ENCODE measurements around the gene TJP3.

TJP3 gene

DNA sequence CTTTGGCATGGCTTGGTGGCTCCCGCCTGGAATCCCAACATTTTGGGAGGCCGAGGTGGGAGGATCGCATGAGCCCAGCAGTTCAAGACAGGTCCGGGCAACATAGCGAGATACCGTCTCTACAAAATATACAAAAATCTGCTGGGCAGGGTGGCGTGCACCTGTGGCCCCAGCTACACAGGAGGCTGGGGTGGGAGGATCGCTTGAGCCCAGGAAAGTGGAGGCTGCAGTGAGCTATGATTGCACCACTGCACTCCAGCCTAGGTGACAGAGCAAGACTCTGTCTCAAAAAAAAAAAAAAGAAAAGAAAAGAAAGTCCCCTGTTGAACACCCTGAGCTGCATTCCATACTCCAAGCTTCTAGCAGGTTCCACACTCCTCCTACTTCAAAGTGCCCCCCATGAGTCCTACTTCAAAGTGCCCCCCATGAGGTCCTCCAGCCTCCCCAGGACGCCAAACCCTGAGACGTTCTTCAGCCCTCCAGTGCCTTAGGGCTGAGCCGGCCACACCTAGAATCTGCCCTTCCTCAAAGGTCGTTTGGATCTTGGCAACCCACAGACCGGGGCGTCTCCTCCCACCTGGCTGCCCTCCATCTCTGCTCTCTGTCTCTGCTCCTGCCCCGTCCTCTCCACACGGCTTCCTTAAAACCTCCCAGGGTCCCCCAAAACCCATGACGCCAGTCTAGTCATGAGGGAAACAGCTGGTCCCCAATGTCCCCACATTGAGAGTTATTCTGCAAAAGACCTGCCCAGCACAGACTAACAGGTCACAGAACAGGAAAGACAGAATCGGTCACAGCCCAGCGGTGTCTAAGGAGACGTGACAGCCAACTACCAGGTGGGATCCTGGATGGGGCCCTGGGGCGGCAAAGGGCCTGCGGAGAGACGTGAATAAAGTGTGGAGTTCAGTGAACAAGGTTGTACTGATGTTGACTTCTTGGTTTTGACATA lies 4.8 kb downstream of the TJP3 start:
- no peak for DNase-seq

DNA sequence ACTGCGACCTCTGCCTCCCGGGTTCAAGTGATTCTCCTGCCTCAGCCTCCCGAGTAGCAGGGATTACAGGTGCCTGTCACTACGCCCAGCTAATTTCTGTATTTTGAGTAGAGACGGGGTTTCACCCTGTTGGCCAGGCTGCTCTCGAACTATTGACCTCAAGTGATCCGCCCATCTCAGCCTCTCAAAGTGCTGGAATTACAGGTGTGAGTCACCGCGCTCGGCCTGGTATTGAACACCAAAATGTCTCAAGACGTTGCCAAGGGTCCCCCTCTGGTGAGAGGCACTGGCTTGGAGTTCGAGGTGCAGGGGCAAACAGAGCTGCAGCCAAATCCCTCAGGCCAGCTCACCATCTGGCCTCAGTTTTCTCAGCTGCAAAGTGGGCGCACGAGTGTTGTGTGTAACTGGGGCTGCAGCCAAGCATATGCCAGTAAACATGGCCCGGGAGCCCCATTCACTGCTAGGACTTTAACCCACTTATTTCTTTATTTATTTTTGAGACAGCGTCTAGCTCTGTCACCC lies 8.0 kb downstream of the TJP3 start:
- DNase-seq = no peak

DNA sequence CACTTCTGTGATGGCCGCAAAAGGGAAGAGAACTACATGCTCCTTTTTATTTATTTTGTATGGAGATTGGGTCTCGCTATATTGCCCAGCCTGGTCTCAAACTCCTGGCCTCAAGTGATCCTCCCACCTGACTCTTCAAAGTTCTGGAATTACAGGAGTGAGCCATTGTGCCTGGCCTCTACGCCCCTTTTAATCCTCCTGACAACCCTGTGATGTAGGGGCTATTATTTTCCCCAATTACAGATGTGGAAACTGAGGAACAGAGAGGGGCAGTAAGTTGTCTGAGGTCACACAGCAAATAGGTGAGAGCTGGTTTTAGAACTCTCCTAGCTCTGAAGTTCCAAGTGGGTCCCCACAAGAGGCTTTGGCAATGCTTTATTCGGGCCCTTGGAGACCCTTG lies 11.7 kb downstream of the TJP3 start:
- DNase-seq = no peak

DNA sequence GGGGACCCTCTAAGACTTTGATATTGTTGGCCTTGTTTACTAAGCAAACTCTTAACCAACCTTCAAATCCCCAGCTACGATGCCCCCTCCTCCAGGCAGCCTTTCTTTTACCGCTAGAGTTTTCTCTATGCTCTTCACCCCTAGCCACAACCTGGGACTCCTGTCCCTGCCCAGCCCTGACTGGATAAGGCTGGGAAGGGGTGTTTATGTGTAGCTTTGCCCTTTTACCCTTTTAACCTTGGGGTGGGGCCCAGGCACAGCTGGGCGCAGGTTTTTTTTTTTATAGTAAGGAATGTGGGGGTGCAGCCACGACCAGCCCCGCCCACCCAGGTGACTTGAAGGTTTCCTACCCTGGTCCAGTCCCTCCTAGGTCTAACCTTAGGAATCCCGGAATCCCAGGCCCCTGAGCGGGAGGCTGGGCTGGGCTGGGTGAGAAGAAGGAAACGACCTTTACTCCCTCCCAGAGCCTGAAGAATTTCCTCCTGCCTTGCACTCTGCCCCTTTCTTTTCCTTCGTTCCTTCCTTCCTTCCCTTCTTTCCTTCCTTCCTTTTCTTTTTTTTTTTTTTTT lies 12.2 kb downstream of the TJP3 start:
- no peak for DNase-seq

DNA sequence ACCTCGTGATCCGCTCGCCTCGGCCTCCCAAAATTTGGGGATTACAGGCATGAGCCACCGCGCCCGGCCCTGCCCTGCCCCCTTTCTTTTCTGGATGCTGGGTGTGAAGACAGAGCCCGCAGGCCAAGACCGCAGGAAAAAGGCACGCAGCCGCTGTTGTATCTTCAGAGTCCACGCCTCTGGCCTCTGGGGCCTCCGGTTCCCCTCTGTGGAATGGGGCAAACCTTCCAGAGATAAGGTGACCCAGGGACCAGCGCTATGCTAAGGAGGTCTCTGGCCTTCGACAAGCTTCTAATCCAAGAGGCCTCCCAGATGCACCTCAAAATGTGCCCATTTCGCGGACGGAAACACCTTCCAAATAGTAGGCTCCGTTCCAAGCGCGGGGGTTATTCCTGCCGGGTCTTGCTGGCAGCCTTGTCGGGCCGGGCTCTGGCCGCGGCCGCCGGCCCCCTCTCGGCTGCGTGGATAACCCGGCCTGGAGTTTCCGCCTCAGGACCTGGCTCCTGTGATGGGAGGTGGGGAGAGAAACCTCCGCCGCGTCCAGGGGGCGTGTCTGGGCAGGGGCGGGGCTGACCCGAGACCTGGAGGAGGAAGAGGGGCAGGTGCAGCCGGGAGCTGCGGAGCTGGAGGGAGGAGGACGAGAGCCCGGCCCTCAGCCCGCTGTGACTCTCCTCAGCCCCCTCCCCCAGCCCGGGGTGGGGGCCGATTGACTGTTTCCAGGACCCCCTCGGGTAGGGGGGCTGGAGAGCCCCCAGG lies 13.1 kb downstream of the TJP3 start:
- peak; percentile 76 to 79 for DNase-seq

DNA sequence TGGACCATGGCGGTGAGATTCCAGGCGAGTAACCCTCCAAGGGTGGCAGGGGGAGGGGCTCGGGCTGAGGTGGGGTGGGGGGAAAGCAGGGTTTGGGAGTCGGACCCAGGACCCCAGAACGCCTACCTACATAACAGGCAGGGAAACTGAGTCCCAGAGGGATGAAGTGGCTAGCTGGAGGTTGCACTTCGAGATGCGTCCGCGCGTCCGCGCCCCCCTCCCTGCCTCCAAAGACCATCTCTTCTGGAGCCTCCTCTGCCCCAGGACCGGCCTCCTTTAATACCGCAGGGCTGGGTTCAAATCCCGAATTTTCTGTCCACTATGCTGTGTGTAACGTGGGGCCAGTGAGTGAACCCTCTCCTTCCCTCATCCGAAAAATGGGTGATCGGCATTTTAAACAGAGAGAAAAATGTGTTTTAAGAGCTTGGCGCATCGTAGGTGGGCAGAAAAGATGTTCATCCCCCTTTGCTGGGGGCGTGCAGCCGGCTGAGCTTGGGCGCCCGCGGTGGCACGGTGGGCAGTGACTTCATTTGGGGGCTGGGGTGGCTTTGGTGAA lies 13.8 kb downstream of the TJP3 start:
- no peak for DNase-seq

DNA sequence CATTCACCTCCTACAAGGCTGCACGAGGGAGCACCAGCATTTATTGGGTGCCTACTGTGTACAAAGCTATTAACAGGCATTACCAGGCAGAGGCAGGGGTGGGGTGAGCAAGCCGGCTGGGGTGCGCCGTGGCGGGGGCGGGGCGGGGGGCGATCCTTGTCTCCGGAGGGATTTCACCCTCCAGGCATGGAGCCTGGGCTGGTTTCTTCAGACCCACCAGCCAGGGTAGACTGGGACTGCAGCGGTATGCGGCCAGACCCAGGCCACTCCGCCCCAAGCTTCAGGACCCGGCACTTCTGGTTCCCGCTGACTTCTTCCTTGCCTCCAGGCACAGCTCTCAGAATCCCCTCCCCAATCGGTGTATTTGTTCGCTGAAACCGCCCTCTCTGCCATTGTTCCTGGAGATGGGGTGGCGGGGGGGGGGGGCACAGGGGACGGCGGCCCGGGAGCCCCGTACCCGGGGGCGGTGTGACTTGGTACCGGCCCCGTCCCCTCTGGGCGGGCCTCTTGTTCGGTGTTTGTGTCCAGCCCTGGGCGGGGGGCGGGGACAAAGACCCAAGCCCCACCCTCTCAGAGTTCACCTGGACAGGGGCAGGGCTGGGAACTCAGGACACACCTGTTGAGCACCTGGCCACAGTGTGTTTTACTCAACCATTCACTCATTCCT lies 14.4 kb downstream of the TJP3 start:
- DNase-seq = no peak

DNA sequence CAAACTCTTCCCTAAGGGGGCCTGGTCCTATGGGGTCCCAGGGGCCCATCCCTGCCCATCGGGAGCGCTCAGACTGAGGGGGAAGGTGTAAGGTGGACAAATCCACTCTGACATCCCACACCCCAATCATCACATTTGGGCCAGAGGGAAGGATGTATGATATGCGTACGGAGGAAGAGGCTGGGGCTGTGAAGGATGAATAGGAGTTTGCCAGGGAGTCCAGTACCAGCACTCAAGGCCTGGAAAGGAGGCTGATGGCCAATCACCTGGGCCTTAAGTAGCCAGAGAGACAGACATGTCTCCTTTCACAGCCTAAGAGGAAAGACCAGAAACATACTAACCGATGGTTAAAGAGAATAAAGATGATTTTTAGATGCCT lies 14.9 kb downstream of the TJP3 start:
- DNase-seq = no peak

DNA sequence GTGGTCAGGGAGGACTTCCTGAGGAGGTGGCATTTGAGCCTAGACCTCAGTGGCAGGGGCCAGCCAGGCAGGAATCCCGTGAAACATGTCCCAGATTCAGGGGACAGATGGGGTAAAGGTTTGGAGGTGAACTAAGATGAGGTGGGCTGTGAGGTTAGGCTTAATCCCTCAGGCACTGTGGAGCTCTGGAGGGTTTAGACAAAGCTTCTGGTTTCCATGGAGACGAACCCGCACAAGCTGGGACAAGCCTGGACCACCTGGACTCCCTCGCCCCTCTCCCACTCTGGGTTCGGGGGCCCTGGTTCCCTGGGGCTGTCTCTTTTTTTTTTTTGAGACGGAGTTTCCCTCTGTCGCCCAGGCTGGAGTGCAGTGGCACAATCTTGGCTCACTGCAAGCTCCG lies 15.7 kb downstream of the TJP3 start:
- DNase-seq = no peak

DNA sequence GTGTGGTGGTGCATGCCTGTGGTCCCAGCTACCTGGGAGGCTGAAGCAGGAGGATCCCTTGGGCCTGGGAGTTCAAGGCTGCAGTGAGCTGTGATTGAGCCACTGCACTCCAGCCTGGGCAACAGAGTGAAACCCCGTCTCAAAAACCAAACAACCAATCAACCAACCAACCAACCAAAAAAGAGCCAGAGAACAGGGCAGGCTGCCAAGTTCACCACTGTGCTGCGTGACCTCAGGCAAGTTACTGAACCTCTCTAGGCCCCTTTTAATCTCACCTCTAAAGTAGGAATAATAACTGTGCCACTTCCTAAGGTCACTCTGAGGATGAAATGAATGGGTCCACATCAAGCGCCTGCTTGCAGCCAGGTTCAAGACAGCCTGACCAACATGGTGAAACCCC lies 16.9 kb downstream of the TJP3 start:
- DNase-seq = no peak

DNA sequence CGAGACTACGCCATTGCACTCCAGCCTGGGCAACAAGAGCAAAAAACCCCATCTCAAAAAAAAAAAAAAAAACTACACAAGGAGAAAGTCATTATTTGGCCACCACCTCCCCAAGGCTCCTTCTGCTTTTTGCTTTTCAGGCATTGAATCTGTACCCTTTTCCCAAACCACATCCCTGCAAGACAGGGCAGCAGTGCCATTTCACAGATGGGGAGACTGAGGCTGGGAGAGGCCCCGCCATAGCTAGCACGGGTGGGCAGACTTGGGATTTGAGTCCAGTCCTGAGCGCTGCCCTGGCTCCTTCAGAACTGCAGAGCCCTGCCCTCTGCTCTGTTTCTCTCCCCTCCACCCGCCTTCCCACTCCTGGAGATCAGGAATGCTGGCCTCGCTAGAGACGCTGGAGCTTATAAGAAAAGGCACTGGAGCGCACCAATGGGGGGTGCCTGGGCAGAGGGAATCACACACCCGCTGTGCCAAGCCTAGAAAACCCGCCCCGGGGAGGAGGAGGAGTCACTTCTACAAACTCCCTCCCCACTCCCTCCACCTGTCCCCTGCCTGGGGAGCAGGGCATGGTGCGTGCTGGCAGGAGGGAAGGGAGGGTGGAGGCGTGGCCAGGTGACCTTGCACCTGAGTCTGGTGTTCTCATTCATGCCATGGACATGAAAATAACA lies 17.6 kb downstream of the TJP3 start:
- DNase-seq = peak in 1 of 2 donors; percentile 8

DNA sequence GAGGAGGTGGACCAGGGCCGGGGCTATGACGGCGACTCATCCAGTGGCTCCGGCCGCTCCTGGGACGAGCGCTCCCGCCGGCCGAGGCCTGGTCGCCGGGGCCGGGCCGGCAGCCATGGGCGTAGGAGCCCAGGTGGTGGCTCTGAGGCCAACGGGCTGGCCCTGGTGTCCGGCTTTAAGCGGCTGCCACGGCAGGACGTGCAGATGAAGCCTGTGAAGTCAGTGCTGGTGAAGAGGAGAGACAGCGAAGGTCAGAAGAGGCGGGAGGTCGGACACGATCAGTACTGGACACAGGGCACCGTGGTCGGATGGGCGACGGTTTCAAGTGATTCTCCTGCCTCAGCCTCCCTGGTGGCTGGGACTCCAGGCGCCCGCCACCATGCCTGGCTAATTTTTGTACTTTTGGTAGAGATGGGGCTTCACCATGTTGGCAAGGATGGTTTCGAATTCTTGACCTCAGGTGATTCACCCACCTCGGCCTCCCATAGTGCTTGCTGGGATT lies 22.3 kb downstream of the TJP3 start:
- DNase-seq = no peak

DNA sequence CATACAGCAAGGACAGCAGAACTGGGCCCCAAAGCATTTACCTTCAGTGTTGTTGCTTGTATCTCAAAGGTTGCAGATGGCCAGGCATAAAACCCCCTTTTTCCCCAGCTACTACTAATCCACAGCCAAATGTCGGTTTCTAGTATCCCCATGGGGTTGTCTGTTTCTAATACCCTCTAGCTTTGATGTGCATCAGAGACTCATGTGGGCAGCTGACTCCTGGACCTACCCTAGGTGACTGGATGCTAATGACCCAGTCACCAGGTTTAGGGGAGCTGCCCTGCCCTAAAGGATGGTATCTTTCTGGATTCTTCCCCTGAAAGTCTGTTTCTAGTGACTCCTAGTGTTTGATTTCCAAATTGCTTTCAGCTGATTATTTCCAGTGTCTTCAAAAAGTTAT lies 23.9 kb downstream of the TJP3 start:
- no peak for DNase-seq

DNA sequence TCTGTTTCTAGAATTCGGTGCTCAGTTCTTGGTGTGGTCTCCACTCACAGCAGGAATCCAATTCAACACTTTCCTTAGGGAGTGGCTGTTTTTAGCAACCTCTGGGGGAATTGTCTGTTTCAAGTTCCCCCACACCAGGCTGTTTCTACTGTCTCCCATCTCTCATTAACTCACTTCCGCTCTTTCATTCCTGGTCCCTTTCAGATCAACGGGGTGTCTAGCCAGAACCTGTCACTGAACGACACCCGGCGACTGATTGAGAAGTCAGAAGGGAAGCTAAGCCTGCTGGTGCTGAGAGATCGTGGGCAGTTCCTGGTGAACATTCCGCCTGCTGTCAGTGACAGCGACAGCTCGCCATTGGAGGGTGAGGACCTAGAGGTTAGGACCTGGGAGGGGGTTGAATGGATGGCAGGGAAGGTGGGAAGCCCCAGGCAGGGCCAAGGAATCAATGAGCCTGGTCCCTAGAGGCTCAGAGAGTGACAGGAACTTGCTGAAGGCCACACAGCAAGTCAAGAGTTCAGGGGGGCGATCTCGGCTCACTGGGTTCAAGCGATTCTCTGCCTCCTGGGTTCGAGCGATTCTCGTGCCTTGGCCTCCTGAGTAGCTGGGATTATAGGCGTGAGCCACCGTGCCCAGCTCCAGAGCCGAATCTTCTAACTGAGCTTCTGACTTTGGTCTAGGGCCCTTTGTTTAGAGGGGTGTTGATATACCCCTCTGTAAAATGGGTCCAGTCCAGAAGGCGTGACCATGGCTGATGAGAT lies 25.5 kb downstream of the TJP3 start:
- no peak for DNase-seq

DNA sequence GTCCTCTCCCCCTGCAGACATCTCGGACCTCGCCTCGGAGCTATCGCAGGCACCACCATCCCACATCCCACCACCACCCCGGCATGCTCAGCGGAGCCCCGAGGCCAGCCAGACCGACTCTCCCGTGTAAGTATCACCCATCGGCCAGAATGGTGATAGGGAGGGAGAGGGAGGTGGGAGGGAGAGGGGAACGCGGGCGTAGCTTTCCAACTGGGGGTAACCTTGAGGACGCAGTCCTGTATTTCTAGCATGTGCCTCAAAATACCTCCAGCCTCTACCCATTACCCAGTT lies 26.1 kb downstream of the TJP3 start:
- no peak for DNase-seq

DNA sequence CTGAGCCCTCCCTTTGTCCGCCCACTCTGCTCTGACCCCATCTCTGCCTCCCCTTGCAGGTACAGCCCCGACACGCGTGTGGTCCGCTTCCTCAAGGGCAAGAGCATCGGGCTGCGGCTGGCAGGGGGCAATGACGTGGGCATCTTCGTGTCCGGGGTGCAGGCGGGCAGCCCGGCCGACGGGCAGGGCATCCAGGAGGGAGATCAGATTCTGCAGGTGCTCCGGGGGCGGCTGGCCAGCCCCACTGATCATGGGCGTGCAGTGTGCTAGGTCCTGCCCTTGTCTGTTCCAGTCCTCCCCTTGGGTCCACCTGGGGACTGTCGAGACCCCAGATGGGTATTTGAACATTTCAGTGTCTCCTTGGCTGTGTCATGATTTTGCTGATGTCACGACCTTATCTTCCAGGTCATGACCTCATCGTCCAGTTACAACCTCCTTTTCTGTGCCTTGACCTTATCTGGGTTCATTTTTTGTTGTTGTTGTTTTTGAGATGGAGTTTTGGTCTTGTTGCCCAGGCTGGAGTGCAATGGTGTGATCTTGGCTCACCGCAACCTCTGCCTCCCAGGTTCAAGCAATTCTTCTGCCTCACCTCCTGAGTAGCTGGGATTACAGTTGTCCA lies 28.0 kb downstream of the TJP3 start:
- DNase-seq = no peak

DNA sequence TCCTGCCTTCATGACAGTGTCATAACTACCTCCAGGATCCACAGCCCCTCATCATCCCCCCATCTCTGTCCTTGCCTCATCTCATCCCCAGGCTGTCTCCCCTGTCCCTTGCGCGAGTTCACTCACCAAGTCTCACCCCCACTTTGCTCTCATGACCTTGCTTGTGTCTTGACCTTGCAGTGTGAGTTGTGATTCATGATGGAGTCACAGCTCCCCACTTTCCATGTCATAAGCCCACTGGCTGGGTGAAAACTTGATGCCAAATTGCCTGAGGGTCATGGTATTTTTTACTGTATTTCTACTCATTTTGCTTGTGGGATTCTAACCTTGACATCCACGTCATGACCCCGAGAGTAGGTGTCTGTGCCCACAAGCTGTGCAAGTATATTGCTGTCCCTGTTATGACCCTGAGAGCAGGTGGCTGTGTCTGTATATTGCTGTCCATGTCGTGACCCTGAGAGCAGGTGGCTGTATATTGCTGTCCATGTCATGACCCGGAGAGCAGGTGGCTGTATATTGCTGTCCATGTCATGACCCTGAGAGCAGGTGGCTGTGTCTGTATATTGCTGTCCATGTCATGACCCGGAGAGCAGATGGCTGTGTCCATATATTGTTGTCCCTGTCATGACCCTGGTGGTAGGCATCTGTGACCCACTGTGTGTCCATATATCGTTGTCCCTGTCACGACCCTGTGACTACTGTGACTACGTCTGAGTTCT lies 29.5 kb downstream of the TJP3 start:
- DNase-seq = no peak

DNA sequence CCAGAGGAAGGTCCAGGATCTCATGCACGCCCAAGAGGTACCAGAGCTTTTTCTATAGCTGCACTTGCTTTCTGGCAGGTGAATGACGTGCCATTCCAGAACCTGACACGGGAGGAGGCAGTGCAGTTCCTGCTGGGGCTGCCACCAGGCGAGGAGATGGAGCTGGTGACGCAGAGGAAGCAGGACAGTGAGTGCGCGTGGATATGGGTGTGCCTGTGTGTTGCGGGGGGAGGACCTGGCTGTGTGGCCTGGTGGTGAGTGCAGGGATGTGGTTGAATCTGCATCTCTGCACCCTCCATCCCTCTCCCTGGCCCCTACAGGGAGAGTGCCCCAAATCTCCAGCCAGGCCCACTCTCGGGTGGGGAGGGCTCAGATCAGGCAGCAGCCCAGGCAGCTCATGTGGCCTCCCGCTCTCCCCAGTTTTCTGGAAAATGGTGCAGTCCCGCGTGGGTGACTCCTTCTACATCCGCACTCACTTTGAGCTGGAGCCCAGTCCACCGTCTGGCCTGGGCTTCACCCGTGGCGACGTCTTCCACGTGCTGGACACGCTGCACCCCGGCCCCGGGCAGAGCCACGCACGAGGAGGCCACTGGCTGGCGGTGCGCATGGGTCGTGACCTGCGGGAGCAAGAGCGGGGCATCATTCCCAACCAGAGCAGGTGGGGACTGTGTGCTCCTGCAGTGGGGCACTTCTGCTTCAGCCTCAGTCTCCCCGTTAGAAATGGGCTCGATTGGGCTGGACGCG lies 30.5 kb downstream of the TJP3 start:
- DNase-seq = no peak

DNA sequence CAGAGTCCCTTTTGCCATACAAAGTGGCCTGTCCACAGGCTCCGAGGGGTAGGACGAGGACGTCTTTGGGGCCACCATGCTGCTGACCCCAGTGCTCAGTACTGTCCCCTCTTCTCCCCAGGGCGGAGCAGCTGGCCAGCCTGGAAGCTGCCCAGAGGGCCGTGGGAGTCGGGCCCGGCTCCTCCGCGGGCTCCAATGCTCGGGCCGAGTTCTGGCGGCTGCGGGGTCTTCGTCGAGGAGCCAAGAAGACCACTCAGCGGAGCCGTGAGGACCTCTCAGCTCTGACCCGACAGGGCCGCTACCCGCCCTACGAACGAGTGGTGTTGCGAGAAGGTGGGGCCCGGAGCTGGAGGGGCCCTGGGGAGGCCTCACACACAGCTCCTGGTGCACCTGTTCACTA lies 32.2 kb downstream of the TJP3 start:
- no peak for DNase-seq
